B cell (primary cell): ENCODE measurements around the gene CNST. TPM values are rescaled to one million over a fixed set of nuclear protein-coding genes. Genes with fewer than 3 reads are reported as not detected.

Source experiments
- ATAC-seq: fragments of 200-7000 bp; cut with Tn5 transposase; one replicate; pipeline ENCODE4 v1.10.0; 2021; ENCODE audit warnings: low read depth, mild to moderate bottlenecking, moderate number of reproducible peaks, moderate library complexity
- CTCF ChIA-PET: fragments of 350-600 bp; sonication (Branson Sonifier 250); formaldehyde crosslinking; loops from one replicate; lab custom pipeline; 2021; ENCODE audit warnings: antibody characterized with exemption, inconsistent platforms; lab: Charles Lee
- POLR2A ChIA-PET: fragments of 350-600 bp; sonication (Branson Sonifier 250); formaldehyde crosslinking; loops from one replicate; lab custom pipeline; 2021; ENCODE audit warnings: antibody characterized with exemption; lab: Charles Lee
- DNase-seq: peaks from one replicate; pipeline ENCODE4 v3.0.0; 2013
- H2AFZ ChIP-seq: 2 replicates; pipeline ENCODE4 v1.6.1; 2012; ENCODE audit warnings: mild to moderate bottlenecking, low read depth, low read length; ENCODE audit not compliant: insufficient read depth, poor library complexity, severe bottlenecking
- H3K27ac ChIP-seq, 2 donors: 1 replicate in 1 of 2; 2 replicates in 1 of 2; pipeline ENCODE4 v1.5.1; 2012 to 2013; ENCODE audit warnings: low read length in 2 of 2, mild to moderate bottlenecking in 2 of 2, moderate library complexity in 1 of 2
- H3K27me3 ChIP-seq, 4 experiments: fragments of 200-600 bp in 1 of 4; sonication (generic) in 1 of 4; replicated peaks in 1 of 4; 1 replicate in 2 of 4; 2 replicates in 2 of 4; pipeline versions ENCODE4 v1.6.1 to v1.7.0; 2013 to 2016; ENCODE audit warnings: low read length in 3 of 4, mild to moderate bottlenecking in 2 of 4, mixed read lengths in 1 of 4, moderate library complexity in 1 of 4; ENCODE audit not compliant: insufficient read depth in 4 of 4, control insufficient read depth in 3 of 4; ENCODE audit errors: control extremely low read depth in 1 of 4
- H3K36me3 ChIP-seq, 2 experiments: replicated peaks in 1 of 2; 1 replicate in 1 of 2; 2 replicates in 1 of 2; pipeline versions ENCODE4 v1.6.1 to v1.7.1; 2013; ENCODE audit warnings: low read length in 1 of 2; ENCODE audit not compliant: insufficient read depth in 2 of 2, control insufficient read depth in 1 of 2; ENCODE audit errors: control extremely low read depth in 1 of 2, extremely low read depth in 1 of 2
- H3K4me1 ChIP-seq, 2 donors: fragments of 200-600 bp in 1 of 2; sonication (generic) in 1 of 2; 1 replicate in 1 of 2; 2 replicates in 1 of 2; pipeline versions ENCODE4 v1.5.1 to v1.6.1; 2013 to 2017; ENCODE audit warnings: low read length in 2 of 2; ENCODE audit not compliant: control insufficient read depth in 2 of 2, insufficient read depth in 2 of 2
- H3K4me2 ChIP-seq: replicated peaks from 2 replicates; pipeline ENCODE3; 2012; ENCODE audit warnings: mild to moderate bottlenecking, low read depth, low read length; ENCODE audit not compliant: poor library complexity, severe bottlenecking
- H3K4me3 ChIP-seq, 5 experiments: fragments of 200-600 bp in 1 of 5; sonication (generic) in 1 of 5; 1 replicate in 3 of 5; 2 replicates in 2 of 5; pipeline versions ENCODE4 v1.5.1 to v1.7.0; 2011 to 2016; ENCODE audit warnings: low read length in 4 of 5, mild to moderate bottlenecking in 4 of 5, low read depth in 2 of 5, control low read depth in 1 of 5, moderate library complexity in 1 of 5; ENCODE audit not compliant: insufficient read depth in 1 of 5; ENCODE audit errors: control extremely low read depth in 1 of 5, extremely low read depth in 1 of 5
- H3K79me2 ChIP-seq: fragments of 200-600 bp; sonication (generic); one replicate; pipeline ENCODE4 v1.6.0; 2016; ENCODE audit warnings: low read length; ENCODE audit not compliant: control insufficient read depth, insufficient read depth
- H3K9ac ChIP-seq: fragments of 200-600 bp; sonication (generic); 2 replicates; pipeline ENCODE4 v1.6.1; 2017; ENCODE audit warnings: mild to moderate bottlenecking, low read length, moderate library complexity
- H3K9me3 ChIP-seq, 3 donors: one replicate each; pipeline versions ENCODE4 v1.6.1 to v1.7.1; 2013; ENCODE audit warnings: low read length in 2 of 3; ENCODE audit not compliant: control insufficient read depth in 2 of 3, insufficient read depth in 1 of 3; ENCODE audit errors: control extremely low read depth in 1 of 3
- H4K20me1 ChIP-seq: 2 replicates; pipeline ENCODE4 v1.6.0; 2012; ENCODE audit warnings: mild to moderate bottlenecking, low read length; ENCODE audit not compliant: insufficient read depth, control insufficient read depth, poor library complexity, severe bottlenecking
- H3K27ac Mint-ChIP-seq: one replicate; pipeline ENCODE4 v1.8.0; 2021; ENCODE audit warnings: mixed read lengths
- H3K27me3 Mint-ChIP-seq: one replicate; pipeline ENCODE4 v1.8.0; 2021; ENCODE audit warnings: mixed read lengths
- H3K4me1 Mint-ChIP-seq: one replicate; pipeline ENCODE4 v1.8.0; 2021; ENCODE audit warnings: mixed read lengths
- H3K4me3 Mint-ChIP-seq: one replicate; pipeline ENCODE4 v1.8.0; 2021; ENCODE audit warnings: mixed read lengths
- H3K9me3 Mint-ChIP-seq: one replicate; pipeline ENCODE4 v1.8.0; 2022; ENCODE audit warnings: mixed read lengths; ENCODE audit not compliant: insufficient read depth
- EZH2 ChIP-seq: IDR thresholded peaks from 2 replicates; pipeline ENCODE4 v1.6.1; 2012; ENCODE audit warnings: borderline replicate concordance, low read depth, mild to moderate bottlenecking, moderate library complexity, low read length; ENCODE audit not compliant: insufficient read depth, poor library complexity, severe bottlenecking
- WGBS: methylation state at CpG from one replicate; pipeline ENCODE4 v1.1.5; 2013; ENCODE audit warnings: missing lambda C conversion rate; ENCODE audit not compliant: insufficient coverage; 5-methylcytosine and 5-hydroxymethylcytosine counted together
- intact Hi-C: fragments of 100-400 bp; cut with micrococcal nuclease; formaldehyde crosslinking; loops from one replicate; pipeline ENCODE4 v1.10.0; 2022
- polyA plus RNA-seq: library from polyadenylated mRNA; depleted of rRNA; stranded (reverse); fragments of >200 nt; gene quantifications from 2 replicates; pipeline ENCODE4 v1.2.3, GENCODE V29; 2012
- total RNA-seq, 2 donors: library from RNA; stranded (reverse); fragments of 120-200 nt in 1 of 2; gene quantifications; 1 replicate in 1 of 2; 2 replicates in 1 of 2; pipeline versions ENCODE4 v1.2.3 to v1.2.4, GENCODE V29; 2013 to 2022
- TF ChIP-seq, protein P1 (sequence below): fragments of 200-600 bp; IDR thresholded peaks from one replicate; pipeline ENCODE4 v1.8.0; 2022; ENCODE audit warnings: antibody characterized with exemption, mild to moderate bottlenecking

Gene CNST
- total and polyA plus RNA-seq, 2 donors (not counting 1 experiment from before 2014, with no cell fraction given): 26.9 to 54.0 TPM

DNA sequence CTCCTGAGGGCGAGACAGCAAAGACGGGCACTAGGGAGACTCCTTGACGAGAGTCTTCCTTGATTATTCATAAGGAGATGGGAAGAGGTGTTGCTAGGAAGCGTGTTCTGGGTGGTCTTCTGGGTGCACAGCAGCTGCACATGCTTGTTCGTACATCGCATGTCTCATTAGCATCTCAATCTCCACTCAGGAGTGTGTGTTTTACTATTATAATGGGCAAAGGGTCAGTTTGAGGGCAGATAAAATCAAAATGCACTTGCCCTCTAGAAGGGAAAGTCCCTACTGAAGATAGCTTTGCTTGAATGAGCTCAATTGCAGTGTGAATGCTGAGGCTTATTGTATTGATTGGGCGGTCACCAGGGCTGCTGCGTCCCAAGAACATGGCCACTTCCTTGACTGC, 107.8 kb downstream of the CNST start:
- WGBS: 85% methylated on average over 3 of the region's 8 CpGs
- no peak for TF ChIP-seq EZH2
- TF ChIP-seq, protein P1, sequence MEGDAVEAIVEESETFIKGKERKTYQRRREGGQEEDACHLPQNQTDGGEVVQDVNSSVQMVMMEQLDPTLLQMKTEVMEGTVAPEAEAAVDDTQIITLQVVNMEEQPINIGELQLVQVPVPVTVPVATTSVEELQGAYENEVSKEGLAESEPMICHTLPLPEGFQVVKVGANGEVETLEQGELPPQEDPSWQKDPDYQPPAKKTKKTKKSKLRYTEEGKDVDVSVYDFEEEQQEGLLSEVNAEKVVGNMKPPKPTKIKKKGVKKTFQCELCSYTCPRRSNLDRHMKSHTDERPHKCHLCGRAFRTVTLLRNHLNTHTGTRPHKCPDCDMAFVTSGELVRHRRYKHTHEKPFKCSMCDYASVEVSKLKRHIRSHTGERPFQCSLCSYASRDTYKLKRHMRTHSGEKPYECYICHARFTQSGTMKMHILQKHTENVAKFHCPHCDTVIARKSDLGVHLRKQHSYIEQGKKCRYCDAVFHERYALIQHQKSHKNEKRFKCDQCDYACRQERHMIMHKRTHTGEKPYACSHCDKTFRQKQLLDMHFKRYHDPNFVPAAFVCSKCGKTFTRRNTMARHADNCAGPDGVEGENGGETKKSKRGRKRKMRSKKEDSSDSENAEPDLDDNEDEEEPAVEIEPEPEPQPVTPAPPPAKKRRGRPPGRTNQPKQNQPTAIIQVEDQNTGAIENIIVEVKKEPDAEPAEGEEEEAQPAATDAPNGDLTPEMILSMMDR: no peak
- Mint-ChIP-seq H3K4me3 (no peak overlapping the region), H3K9me3 (no peaks in the 10 kb centered on the region), H3K27ac (no peak overlapping the region), H3K4me1 (peaks cover 9% of the 10 kb centered on the region), H3K27me3 (no peaks in the 10 kb centered on the region)
- Histone ChIP-seq H3K27ac (no peak overlapping the region), H3K4me1 (peaks cover 0 to 3% of the 10 kb centered on the region in 2 donors), H3K27me3 (no peaks in the 10 kb centered on the region), H3K79me2 (no peaks in the 10 kb centered on the region), H3K9me3 (no peaks in the 10 kb centered on the region), H3K4me2 (no peak overlapping the region), H3K4me3 (no peak overlapping the region), H3K36me3 (peaks cover 2 to 5% of the 10 kb centered on the region in 2 experiments), H2AFZ (no peak overlapping the region), H3K9ac (no peak overlapping the region), H4K20me1 (no peaks in the 10 kb centered on the region)
- intact Hi-C loops: no loop called here
- POLR2A ChIA-PET: no interaction called here
- DNase-seq (no peak), ATAC-seq (no peak)
- CTCF ChIA-PET: interaction anchor here (2.1 kb wide), 1 partner anchor 15 kb away, joined by 5 read pairs; no protein-coding TSS in a partner anchor

DNA sequence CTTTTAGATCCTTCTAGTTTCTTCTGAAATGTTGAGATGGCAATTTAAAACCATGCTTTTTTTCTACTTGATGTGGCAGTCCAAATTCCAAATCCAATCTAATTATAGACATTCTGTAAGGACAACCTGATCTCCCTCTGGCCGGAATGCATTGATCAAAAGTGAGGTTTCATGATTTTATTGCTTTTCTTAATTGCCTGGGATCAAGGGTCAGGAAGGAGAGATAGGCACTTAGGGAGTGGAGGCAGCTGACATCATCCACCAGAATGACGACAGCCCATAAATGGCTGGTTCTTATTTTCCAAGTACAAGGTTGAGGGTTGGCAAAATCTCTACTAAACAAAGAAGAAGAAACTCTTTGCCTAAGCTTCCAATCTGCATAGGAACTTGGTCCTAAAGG, 111.6 kb downstream of the CNST start:
- 100% methylated on average over 1 of the region's 2 CpGs for WGBS
- Histone ChIP-seq H3K4me1 (peaks cover 3 to 8% of the 10 kb centered on the region in 2 donors), H3K9me3 (peaks cover 0 to 3% (median 0%) of the 10 kb centered on the region in 3 donors), H3K4me2 (no peak overlapping the region), H4K20me1 (no peaks in the 10 kb centered on the region), H3K27ac (no peak overlapping the region), H3K36me3 (no peaks in the 10 kb centered on the region), H3K79me2 (no peaks in the 10 kb centered on the region), H3K27me3 (no peaks in the 10 kb centered on the region), H3K4me3 (no peak overlapping the region), H2AFZ (no peak overlapping the region), H3K9ac (no peak overlapping the region)
- intact Hi-C loops: no loop called here
- no peak overlapping the region for H3K27ac Mint-ChIP-seq
- ATAC-seq (no peak), DNase-seq (no peak)
- TF ChIP-seq EZH2: no peak
- TF ChIP-seq, protein P1: no peak
- ChIA-PET CTCF (no interaction called here), POLR2A (no interaction called here)
- H3K9me3 Mint-ChIP-seq: no peaks in the 10 kb centered on the region
- H3K4me3 Mint-ChIP-seq: no peak overlapping the region
- no peaks in the 10 kb centered on the region for H3K27me3 Mint-ChIP-seq
- peaks cover 20% of the 10 kb centered on the region for H3K4me1 Mint-ChIP-seq
